H1 (cell line): ENCODE data around the gene ABHD2. TPM values are rescaled to one million over a fixed set of nuclear protein-coding genes. Genes with fewer than 3 reads are reported as not detected.

Source experiments
- CTCF ChIA-PET: fragments of 300-600 bp; sonication (Branson Sonifier 250); formaldehyde crosslinking; loops from one replicate; lab custom pipeline; 2021; ENCODE audit not compliant: partially characterized antibody; lab: Charles Lee
- POLR2A ChIA-PET: fragments of 300-600 bp; sonication (Branson Sonifier 250); formaldehyde crosslinking; loops from one replicate; lab custom pipeline; 2021; ENCODE audit warnings: inconsistent platforms; ENCODE audit not compliant: partially characterized antibody; lab: Charles Lee
- DNase-seq, 2 experiments: peaks; one replicate each; pipeline versions ENCODE4 v3.0.0 to v3.0.0-alpha.2; 2010 to 2022; ENCODE audit warnings: low spot score in 2 of 2, low read depth in 1 of 2, mixed read lengths in 1 of 2
- FAIRE-seq: peaks from 2 replicates; lab custom pipeline; 2011; peaks lifted over from hg19 to GRCh38; lab: Jason Lieb, UNC
- H2AFZ ChIP-seq: 2 replicates; pipeline ENCODE4 v1.8.1; 2012; ENCODE audit warnings: low read length, inconsistent platforms
- H2AK5ac ChIP-seq: 2 replicates; pipeline ENCODE4 v1.6.1; 2013; ENCODE audit warnings: low read depth, low read length
- H2BK120ac ChIP-seq: replicated peaks from 2 replicates; pipeline ENCODE3; 2013; ENCODE audit warnings: low read depth, low read length, inconsistent platforms
- H2BK12ac ChIP-seq: 2 replicates; pipeline ENCODE4 v1.6.1; 2013; ENCODE audit warnings: low read depth, low read length
- H2BK15ac ChIP-seq: 2 replicates; pipeline ENCODE4 v1.6.1; 2013; ENCODE audit warnings: low read length
- H2BK20ac ChIP-seq: 2 replicates; pipeline ENCODE4 v1.6.1; 2013; ENCODE audit warnings: low read length
- H2BK5ac ChIP-seq: 2 replicates; pipeline ENCODE4 v1.6.1; 2013; ENCODE audit warnings: low read depth, low read length
- H3K14ac ChIP-seq: 2 replicates; pipeline ENCODE4 v1.6.1; 2013; ENCODE audit warnings: inconsistent platforms; ENCODE audit not compliant: insufficient read length
- H3K18ac ChIP-seq: 2 replicates; pipeline ENCODE4 v1.6.1; 2013; ENCODE audit warnings: low read length; ENCODE audit errors: extremely low read depth
- H3K23ac ChIP-seq: 2 replicates; pipeline ENCODE4 v1.6.1; 2013; ENCODE audit warnings: inconsistent platforms; ENCODE audit not compliant: insufficient read length
- H3K23me2 ChIP-seq: 2 replicates; pipeline ENCODE4 v1.6.1; 2013; ENCODE audit warnings: low read depth, low read length
- H3K27ac ChIP-seq: 2 replicates; pipeline ENCODE4 v1.6.1; 2011; ENCODE audit warnings: low read depth, low read length, inconsistent platforms
- H3K27me3 ChIP-seq, 4 experiments: replicated peaks in 1 of 4; 1 replicate in 1 of 4; 2 replicates in 3 of 4; pipeline versions ENCODE4 v1.6.1 to v1.8.1; 2011 to 2013; ENCODE audit warnings: low read length in 3 of 4, mild to moderate bottlenecking in 3 of 4, inconsistent platforms in 2 of 4, mixed read lengths in 2 of 4, moderate library complexity in 1 of 4; ENCODE audit not compliant: control insufficient read depth in 3 of 4, insufficient read depth in 3 of 4; ENCODE audit errors: extremely low read depth in 1 of 4
- H3K36me3 ChIP-seq, 4 experiments: 2 replicates each; pipeline versions ENCODE4 v1.6.1 to v1.8.1; 2011 to 2013; ENCODE audit warnings: mild to moderate bottlenecking in 4 of 4, low read length in 3 of 4, moderate library complexity in 2 of 4, control low read depth in 1 of 4, inconsistent platforms in 1 of 4; ENCODE audit not compliant: insufficient read depth in 4 of 4, control insufficient read depth in 2 of 4
- H3K4ac ChIP-seq: replicated peaks from 2 replicates; pipeline ENCODE3; 2013; ENCODE audit warnings: low read length, low read depth, mixed read lengths, inconsistent platforms; ENCODE audit not compliant: insufficient read length
- H3K4me1 ChIP-seq, 4 experiments: replicated peaks in 1 of 4; 1 replicate in 1 of 4; 2 replicates in 3 of 4; pipeline versions ENCODE4 v1.6.1 to v1.8.1; 2011 to 2013; ENCODE audit warnings: low read length in 3 of 4, inconsistent platforms in 2 of 4, mixed read lengths in 1 of 4; ENCODE audit not compliant: insufficient read depth in 4 of 4, control insufficient read depth in 3 of 4
- H3K4me2 ChIP-seq, 2 experiments: 2 replicates each; pipeline versions ENCODE4 v1.6.1 to v1.8.1; 2011 to 2013; ENCODE audit warnings: low read depth in 2 of 2, low read length in 2 of 2, control low read depth in 1 of 2, inconsistent platforms in 1 of 2, mild to moderate bottlenecking in 1 of 2; ENCODE audit not compliant: insufficient read depth in 1 of 2
- H3K4me3 ChIP-seq, 4 experiments: fragments of 200-600, 300-600 bp in 1 of 4; sonication (generic), shearing (Covaris generic), sonication (Bioruptor Twin) in 1 of 4; 2 replicates each; pipeline versions ENCODE4 v1.5.1 to v1.8.1; 2011 to 2016; ENCODE audit warnings: low read length in 4 of 4, low read depth in 3 of 4, control low read depth in 2 of 4, inconsistent platforms in 2 of 4, mild to moderate bottlenecking in 2 of 4, mixed read lengths in 1 of 4, moderate library complexity in 1 of 4; ENCODE audit not compliant: insufficient read depth in 2 of 4; ENCODE audit errors: extremely low read depth in 1 of 4
- H3K56ac ChIP-seq: replicated peaks from 2 replicates; pipeline ENCODE3; 2013; ENCODE audit warnings: low read depth, mild to moderate bottlenecking, mixed read lengths, low read length, inconsistent platforms; ENCODE audit not compliant: insufficient read length
- H3K79me1 ChIP-seq: 2 replicates; pipeline ENCODE4 v1.6.1; 2013; ENCODE audit warnings: low read depth, low read length, control low read depth
- H3K79me2 ChIP-seq, 2 experiments: 2 replicates each; pipeline versions ENCODE4 v1.6.1 to v1.8.1; 2012 to 2013; ENCODE audit warnings: low read length in 2 of 2, mild to moderate bottlenecking in 2 of 2, inconsistent platforms in 1 of 2; ENCODE audit not compliant: insufficient read depth in 2 of 2, control insufficient read depth in 1 of 2
- H3K9ac ChIP-seq, 4 experiments: replicated peaks in 1 of 4; 1 replicate in 1 of 4; 2 replicates in 3 of 4; pipeline versions ENCODE4 v1.6.1 to v1.8.1; 2011 to 2013; ENCODE audit warnings: low read depth in 3 of 4, low read length in 3 of 4, control low read depth in 2 of 4, mild to moderate bottlenecking in 2 of 4, moderate library complexity in 2 of 4, inconsistent platforms in 1 of 4; ENCODE audit errors: extremely low read depth in 1 of 4
- H3K9me3 ChIP-seq, 2 experiments: 2 replicates each; pipeline versions ENCODE4 v1.6.1 to v1.8.1; 2012 to 2013; ENCODE audit warnings: mild to moderate bottlenecking in 2 of 2, moderate library complexity in 2 of 2, control low read depth in 1 of 2, inconsistent platforms in 1 of 2, low read depth in 1 of 2, low read length in 1 of 2, mixed read lengths in 1 of 2; ENCODE audit not compliant: insufficient read depth in 2 of 2
- H4K20me1 ChIP-seq, 2 experiments: replicated peaks in 1 of 2; 2 replicates each; pipeline versions ENCODE3 to v1.8.1; 2011 to 2013; ENCODE audit warnings: inconsistent platforms in 2 of 2, low read length in 2 of 2, mild to moderate bottlenecking in 1 of 2; ENCODE audit not compliant: insufficient read depth in 2 of 2, control insufficient read depth in 1 of 2
- H4K5ac ChIP-seq: 2 replicates; pipeline ENCODE4 v1.6.1; 2013; ENCODE audit warnings: low read length, low read depth, mixed read lengths, inconsistent platforms; ENCODE audit not compliant: insufficient read length
- H4K8ac ChIP-seq: 2 replicates; pipeline ENCODE4 v1.8.0; 2013; ENCODE audit warnings: mild to moderate bottlenecking, moderate library complexity, low read length, inconsistent platforms; ENCODE audit not compliant: insufficient read depth; ENCODE audit errors: extremely low read depth
- H4K91ac ChIP-seq: replicated peaks from 2 replicates; pipeline ENCODE3; 2013; ENCODE audit warnings: low read length, mixed read lengths, inconsistent platforms; ENCODE audit not compliant: insufficient read length
- ASH2L ChIP-seq: fragments of 200-600, 300-600 bp; sonication (generic); IDR thresholded peaks from one replicate; pipeline ENCODE4 v1.7.1; 2017; ENCODE audit warnings: low read length
- KDM1A ChIP-seq: fragments of 200-600, 300-600 bp; sonication (generic); IDR thresholded peaks from 2 replicates; pipeline ENCODE4 v1.7.1; 2016; ENCODE audit warnings: mild to moderate bottlenecking, low read length, borderline replicate concordance
- TEAD4 ChIP-seq: IDR thresholded peaks from 2 replicates; pipeline ENCODE4 v1.6.1; 2012; ENCODE audit warnings: low read depth, low read length, inconsistent platforms, mixed read lengths
- ZNF274 ChIP-seq: IDR thresholded peaks from 2 replicates; pipeline ENCODE4 v1.7.0; 2012; ENCODE audit warnings: low read length, borderline replicate concordance; ENCODE audit errors: extremely low read depth
- WGBS, 2 experiments: shearing (Covaris generic) in 1 of 2; methylation state at CpG; one replicate each; pipeline versions ENCODE4 v1.1.6 to v1.1.7; 2013 to 2015; ENCODE audit warnings: low lambda C conversion rate in 2 of 2, mixed read lengths in 2 of 2, inconsistent platforms in 1 of 2, low coverage in 1 of 2, missing lambda C conversion rate in 1 of 2; ENCODE audit not compliant: insufficient replicate concordance in 2 of 2, insufficient coverage in 1 of 2, insufficient read length in 1 of 2; ENCODE audit errors: extremely low coverage in 1 of 2, missing lambda C conversion rate in 1 of 2; 5-methylcytosine and 5-hydroxymethylcytosine counted together
- polyA plus RNA-seq, 7 experiments: library from polyadenylated mRNA; depleted of rRNA in 3 of 7; stranded (reverse) in 5 of 7; unstranded in 2 of 7; fragments of >200 nt in 5 of 7; fragments of 200-250 nt in 2 of 7; gene quantifications; 1 replicate in 5 of 7; 2 replicates in 1 of 7; 4 replicates in 1 of 7; pipeline versions ENCODE4 v1.2.1 to v1.2.3, GENCODE V29; 2011 to 2013; ENCODE audit warnings: missing spikeins in 2 of 7, mixed read lengths in 2 of 7
- total RNA-seq: library from RNA; stranded (reverse); fragmentation: NEBNext Ultra II Directional; extraction: Animal tissue kit (Norgen Biotek cat#: 25700); gene quantifications from 2 replicates; pipeline ENCODE4 v1.2.1, GENCODE V29; 2021

The ABHD2 gene
- total and polyA plus RNA-seq, 2 of the 8 experiments (the other 6 are each of a cell fraction or from before 2014, with no cell fraction given): 9.1 to 23.7 TPM

- Histone ChIP-seq H3K56ac (no peak overlapping the region), H3K27me3 (no peaks in the 10 kb centered on the region), H3K18ac (no peak overlapping the region), H3K23ac (no peak overlapping the region), H3K79me1 (no peaks in the 10 kb centered on the region), H3K9ac (no peak overlapping the region), H4K20me1 (no peaks in the 10 kb centered on the region), H4K5ac (no peak overlapping the region), H2AK5ac (no peak overlapping the region), H3K4me3 (no peak overlapping the region), H3K79me2 (no peaks in the 10 kb centered on the region), H2BK12ac (no peak overlapping the region), H3K27ac (no peak overlapping the region), H2BK20ac (no peak overlapping the region), H2BK5ac (no peak overlapping the region), H2BK15ac (no peak overlapping the region), H2AFZ (no peak overlapping the region), H3K9me3 (peaks cover 13 to 15% of the 10 kb centered on the region in 2 experiments; a peak in 3 of 4 replicates), H4K8ac (no peak overlapping the region), H3K4ac (no peak overlapping the region), H4K91ac (no peak overlapping the region), H3K23me2 (no peaks in the 10 kb centered on the region), H3K36me3 (no peaks in the 10 kb centered on the region; a peak in 1 of 8 replicates), H2BK120ac (no peak overlapping the region), H3K14ac (no peak overlapping the region), H3K4me1 (no peaks in the 10 kb centered on the region), H3K4me2 (no peak overlapping the region)
- FAIRE-seq: no peak
- CTCF ChIA-PET: interaction anchor here (1.0 to 3.7 kb wide), 9 partner anchors 10 to 101 kb away, joined by 3 to 33 read pairs (median 5); partner anchors contain the start of gene ABHD2
- POLR2A ChIA-PET: interaction anchor here (0.8 to 1.7 kb wide), 2 partner anchors 15 to 44 kb away, joined by 3 to 4 read pairs; no protein-coding TSS in a partner anchor
- WGBS, 2 experiments: 84% methylated on average over 4 of the region's 4 CpGs; no CpG with 5 or more reads in 1 of the 2 experiments
- DNase-seq: no peak
- no peak for TF ChIP-seq ASH2L
- no peak for TF ChIP-seq ZNF274
- no peak for TF ChIP-seq KDM1A
- no peak for TF ChIP-seq TEAD4
These were observed 16.8 kb upstream of the ABHD2 start for GRCh38 chr15:89071471-89071870.
